B cell (primary cell): Measurements from ENCODE around the gene GAB3.

ENCODE experiments used
- CTCF ChIP-seq: fragments of 200-600 bp; IDR thresholded peaks from one replicate; pipeline ENCODE4 v1.8.0; 2022; ENCODE audit warnings: antibody characterized with exemption, mild to moderate bottlenecking
- EZH2 ChIP-seq: IDR thresholded peaks from 2 replicates; pipeline ENCODE4 v1.6.1; 2012; ENCODE audit warnings: borderline replicate concordance, low read depth, mild to moderate bottlenecking, moderate library complexity, low read length; ENCODE audit not compliant: insufficient read depth, poor library complexity, severe bottlenecking

GRCh38 chrX:154751669-154752271 is 893 bp upstream of the GAB3 start:
- TF ChIP-seq CTCF = no peak
- no peak for TF ChIP-seq EZH2
